KMS-11 (cell line): Measurements from ENCODE around the gene ZNF532.
"Not testable (repeated sequence)": the region's sequence is repeated elsewhere in the genome, so short reads cannot be mapped to it uniquely, and the experiment has no call there.

Experiments
- H2AFZ ChIP-seq: fragments of 200-600 bp; sonication (generic); 2 replicates; pipeline ENCODE4 v1.6.1; 2016; ENCODE audit warnings: antibody characterized with exemption, mixed run types, low read depth
- H3K27ac ChIP-seq: fragments of 200-600 bp; sonication (generic); 2 replicates; pipeline ENCODE4 v1.6.1; 2016; ENCODE audit warnings: mild to moderate bottlenecking, mixed run types
- H3K27me3 ChIP-seq: fragments of 200-600 bp; sonication (generic); 2 replicates; pipeline ENCODE4 v1.6.1; 2017; ENCODE audit warnings: mild to moderate bottlenecking, low read depth, mixed run types, moderate library complexity; ENCODE audit not compliant: insufficient read depth
- H3K36me3 ChIP-seq: fragments of 200-600 bp; sonication (generic); 2 replicates; pipeline ENCODE4 v1.6.1; 2017; ENCODE audit warnings: mild to moderate bottlenecking, mixed run types; ENCODE audit not compliant: insufficient read depth
- H3K4me1 ChIP-seq: fragments of 200-600 bp; sonication (generic); 2 replicates; pipeline ENCODE4 v1.6.1; 2016; ENCODE audit warnings: mild to moderate bottlenecking, low read depth, mixed run types; ENCODE audit not compliant: poor library complexity, severe bottlenecking
- H3K4me2 ChIP-seq: fragments of 200-600 bp; sonication (generic); 2 replicates; pipeline ENCODE4 v1.7.0; 2016; ENCODE audit warnings: mild to moderate bottlenecking, mixed run types
- H3K4me3 ChIP-seq: fragments of 200-600 bp; sonication (generic); IDR thresholded peaks from 2 replicates; pipeline ENCODE4 v1.6.1; 2017; ENCODE audit warnings: low read depth, low read length, mixed read lengths; ENCODE audit not compliant: insufficient read depth
- H3K79me2 ChIP-seq: fragments of 200-600 bp; sonication (generic); 2 replicates; pipeline ENCODE4 v1.6.1; 2016; ENCODE audit warnings: low read depth, mixed run types; ENCODE audit not compliant: insufficient read depth
- H3K9ac ChIP-seq: fragments of 200-600 bp; sonication (generic); 2 replicates; pipeline ENCODE4 v1.6.1; 2016; ENCODE audit warnings: mild to moderate bottlenecking, mixed run types
- H4K20me1 ChIP-seq: fragments of 200-600 bp; sonication (generic); 2 replicates; pipeline ENCODE4 v1.6.1; 2016; ENCODE audit warnings: mild to moderate bottlenecking, mixed run types; ENCODE audit not compliant: insufficient read depth
- CTCF ChIP-seq: fragments of 200-600 bp; sonication (generic); conservative IDR thresholded peaks from 2 replicates; pipeline ENCODE4 v1.6.1; 2017; ENCODE audit warnings: low read depth, mild to moderate bottlenecking, antibody characterized with exemption, low read length, moderate library complexity, mixed read lengths

The ZNF532 gene

GRCh38 chr18:58915995-58916394 lies 51.3 kb downstream of the ZNF532 start:
- Histone ChIP-seq H3K4me2 (peak overlapping the region; percentile 70; the same call in 1 of the 2 replicates), H3K36me3 (no peaks in the 10 kb centered on the region; the same call in 1 of the 2 replicates), H3K9ac (no peak overlapping the region), H4K20me1 (no peaks in the 10 kb centered on the region), H3K4me1 (peaks cover 57% of the 10 kb centered on the region), H3K79me2 (no peaks in the 10 kb centered on the region), H3K27me3 (no peaks in the 10 kb centered on the region), H2AFZ (no peak overlapping the region), H3K4me3 (no peak overlapping the region), H3K27ac (peak overlapping the region; percentile 68; the same call in 1 of the 2 replicates)
- no peak for TF ChIP-seq CTCF

DNA sequence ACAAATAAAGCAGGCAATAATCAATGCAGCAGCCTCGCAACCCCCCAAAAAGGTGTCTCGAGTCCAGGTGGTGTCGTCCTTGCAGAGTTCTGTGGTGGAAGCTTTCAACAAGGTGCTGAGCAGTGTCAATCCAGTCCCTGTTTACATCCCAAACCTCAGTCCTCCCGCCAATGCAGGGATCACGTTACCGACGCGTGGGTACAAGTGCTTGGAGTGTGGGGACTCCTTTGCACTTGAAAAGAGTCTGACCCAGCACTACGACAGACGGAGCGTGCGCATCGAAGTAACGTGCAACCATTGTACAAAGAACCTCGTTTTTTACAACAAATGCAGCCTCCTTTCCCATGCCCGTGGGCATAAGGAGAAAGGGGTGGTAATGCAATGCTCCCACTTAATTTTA lies 55.3 kb downstream of the ZNF532 start:
- not testable (repeated sequence) for H4K20me1 ChIP-seq, H2AFZ ChIP-seq, H3K4me3 ChIP-seq, H3K27me3 ChIP-seq, H3K79me2 ChIP-seq, H3K9ac ChIP-seq, H3K4me2 ChIP-seq, H3K36me3 ChIP-seq, H3K27ac ChIP-seq
- peaks cover 17% of the 10 kb centered on the region for H3K4me1 ChIP-seq

DNA sequence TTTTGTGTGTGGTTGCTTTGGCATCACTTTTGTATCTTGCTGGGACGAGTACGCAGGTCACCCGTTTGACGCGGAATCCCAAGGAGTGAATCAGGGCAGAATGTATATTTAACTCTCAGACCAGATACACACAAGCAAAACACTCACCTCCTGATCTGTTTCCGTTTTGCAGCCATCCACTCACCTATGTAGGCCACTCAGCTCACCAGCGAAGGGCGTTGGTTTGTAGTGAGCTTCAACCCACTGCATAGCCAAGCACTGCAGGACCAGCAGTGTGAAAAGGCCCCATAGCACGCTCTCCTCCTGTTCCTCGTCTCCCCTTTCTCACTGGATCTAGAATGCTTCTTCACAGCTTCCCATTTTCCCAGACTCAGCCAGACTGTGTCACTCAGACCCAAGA lies 58.3 kb downstream of the ZNF532 start:
- Histone ChIP-seq H4K20me1 (no peaks in the 10 kb centered on the region), H3K27ac (no peak overlapping the region), H3K79me2 (no peaks in the 10 kb centered on the region), H3K4me3 (no peak overlapping the region), H3K27me3 (no peaks in the 10 kb centered on the region), H3K4me1 (no peaks in the 10 kb centered on the region), H3K9ac (no peak overlapping the region), H3K36me3 (no peaks in the 10 kb centered on the region; the same call in 1 of the 2 replicates), H2AFZ (no peak overlapping the region), H3K4me2 (no peak overlapping the region)
- no peak for TF ChIP-seq CTCF

GRCh38 chr18:58924473-58924872 lies 59.8 kb downstream of the ZNF532 start:
- no peaks in the 10 kb centered on the region for H4K20me1 ChIP-seq
- no peaks in the 10 kb centered on the region for H3K79me2 ChIP-seq
- no peaks in the 10 kb centered on the region for H3K27me3 ChIP-seq
- TF ChIP-seq CTCF = no peak
- no peak overlapping the region for H3K27ac ChIP-seq
- no peak overlapping the region for H3K9ac ChIP-seq
- no peaks in the 10 kb centered on the region; the same call in 1 of the 2 replicates for H3K36me3 ChIP-seq
- no peak overlapping the region for H2AFZ ChIP-seq
- H3K4me3 ChIP-seq = no peak overlapping the region
- H3K4me1 ChIP-seq = no peaks in the 10 kb centered on the region
- no peak overlapping the region for H3K4me2 ChIP-seq

DNA sequence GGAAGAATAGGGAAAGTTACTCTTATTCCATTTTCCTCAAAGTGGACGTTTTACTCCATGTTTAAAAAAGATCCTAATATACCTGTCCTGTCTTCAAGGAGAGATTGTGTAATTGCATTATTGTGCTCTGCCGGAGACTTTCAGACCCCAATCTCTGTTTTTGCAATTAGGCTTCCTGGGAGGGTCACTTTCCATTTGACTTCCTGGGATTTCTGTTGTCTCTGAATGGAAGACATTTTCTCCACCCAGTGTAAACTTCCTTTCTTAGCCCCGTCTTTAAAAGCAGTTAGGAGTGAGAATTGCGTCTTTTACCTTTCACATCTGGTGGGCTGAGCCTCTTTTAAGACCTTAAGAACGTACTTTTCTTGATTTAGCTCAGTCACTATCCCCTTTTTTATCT lies 63.0 kb downstream of the ZNF532 start:
- no peaks in the 10 kb centered on the region for H3K27me3 ChIP-seq
- H3K79me2 ChIP-seq = no peaks in the 10 kb centered on the region
- no peaks in the 10 kb centered on the region for H3K4me1 ChIP-seq
- no peak overlapping the region for H3K27ac ChIP-seq
- no peak for TF ChIP-seq CTCF
- H3K4me3 ChIP-seq = no peak overlapping the region
- H3K4me2 ChIP-seq = no peak overlapping the region
- H3K9ac ChIP-seq = no peak overlapping the region
- no peaks in the 10 kb centered on the region for H4K20me1 ChIP-seq
- H3K36me3 ChIP-seq = no peaks in the 10 kb centered on the region; the same call in 1 of the 2 replicates
- H2AFZ ChIP-seq = no peak overlapping the region
